Breast epithelium (tissue), 3 donors: Measurements from ENCODE around the gene OR8B2.

Source experiments
- CTCF ChIP-seq, 3 donors: fragments of 450-650 bp; IDR thresholded peaks; one replicate each; pipeline ENCODE4 v1.5.1; 2016 to 2017; ENCODE audit warnings: antibody characterized with exemption in 3 of 3, mild to moderate bottlenecking in 3 of 3, moderate library complexity in 3 of 3
- POLR2A ChIP-seq: fragments of 450-650 bp; IDR thresholded peaks from one replicate; pipeline ENCODE4 v1.6.1; 2016; ENCODE audit warnings: antibody characterized with exemption, mild to moderate bottlenecking, moderate library complexity
- POLR2AphosphoS5 ChIP-seq, 3 donors: sonication (generic); formaldehyde crosslinking; IDR thresholded peaks; one replicate each; pipeline ENCODE4 v1.6.1; 2017; ENCODE audit warnings: antibody characterized with exemption in 3 of 3

GRCh38 chr11:124340142-124340447, 44.2 kb downstream of the OR8B2 start:
- no peak for TF ChIP-seq CTCF (IDR thresholded peaks at IDR 0.05)
- no peak for TF ChIP-seq POLR2A
- TF ChIP-seq POLR2AphosphoS5 (IDR thresholded peaks at IDR 0.05), result no peak
